GM06990 (cell line): ENCODE data around the gene ARHGEF16.

ENCODE experiments used
- DNase-seq: peaks from one replicate; pipeline ENCODE4 v3.0.0-alpha.2; 2011; ENCODE audit not compliant: insufficient read length; ENCODE audit errors: extremely low read depth
- H3K27me3 ChIP-seq: replicated peaks from 2 replicates; pipeline ENCODE4 v1.6.0; 2011; ENCODE audit warnings: low read length; ENCODE audit not compliant: control insufficient read depth, insufficient read depth
- H3K36me3 ChIP-seq: 2 replicates; pipeline ENCODE4 v1.5.1; 2011; ENCODE audit warnings: low read length; ENCODE audit not compliant: control insufficient read depth, insufficient read depth
- H3K4me3 ChIP-seq: replicated peaks from 2 replicates; pipeline ENCODE4 v1.5.1; 2011; ENCODE audit warnings: low read depth, mild to moderate bottlenecking, control low read depth, low read length
- CTCF ChIP-seq: IDR thresholded peaks from 2 replicates; pipeline ENCODE4 v1.5.1; 2011; ENCODE audit warnings: low read length, control low read depth, mild to moderate bottlenecking, inconsistent platforms; ENCODE audit not compliant: insufficient read depth, poor library complexity, severe bottlenecking

Gene ARHGEF16

GRCh38 chr1:3475839-3476573, 21.5 kb downstream of the ARHGEF16 start:
- DNase-seq = no peak
- no peak for TF ChIP-seq CTCF
- Histone ChIP-seq H3K36me3 (no peaks in the 10 kb centered on the region), H3K4me3 (no peak overlapping the region), H3K27me3 (no peaks in the 10 kb centered on the region)

DNA sequence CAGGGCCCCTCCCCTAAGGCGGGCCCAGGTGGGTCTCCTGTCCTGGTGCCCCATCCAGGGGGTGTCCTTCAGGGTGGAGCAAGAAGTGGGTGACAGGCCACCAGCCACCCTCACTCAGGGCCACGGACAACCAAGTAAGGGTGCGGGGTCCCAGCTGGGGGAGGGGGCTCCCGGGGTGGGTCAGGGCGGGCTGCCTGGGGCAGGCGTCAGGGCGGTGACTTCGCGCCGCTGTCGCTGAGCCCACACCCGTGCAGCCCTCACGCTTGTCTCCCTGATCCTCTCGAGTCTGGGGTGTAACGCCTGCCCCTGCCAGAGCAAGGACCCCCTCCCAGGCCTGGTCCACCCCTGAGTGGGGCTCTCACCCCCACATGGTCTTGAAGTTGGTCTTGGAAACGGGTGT, 22.2 kb downstream of the ARHGEF16 start:
- Histone ChIP-seq H3K36me3 (no peaks in the 10 kb centered on the region), H3K4me3 (no peak overlapping the region), H3K27me3 (no peaks in the 10 kb centered on the region)
- no peak for DNase-seq
- no peak for TF ChIP-seq CTCF

DNA sequence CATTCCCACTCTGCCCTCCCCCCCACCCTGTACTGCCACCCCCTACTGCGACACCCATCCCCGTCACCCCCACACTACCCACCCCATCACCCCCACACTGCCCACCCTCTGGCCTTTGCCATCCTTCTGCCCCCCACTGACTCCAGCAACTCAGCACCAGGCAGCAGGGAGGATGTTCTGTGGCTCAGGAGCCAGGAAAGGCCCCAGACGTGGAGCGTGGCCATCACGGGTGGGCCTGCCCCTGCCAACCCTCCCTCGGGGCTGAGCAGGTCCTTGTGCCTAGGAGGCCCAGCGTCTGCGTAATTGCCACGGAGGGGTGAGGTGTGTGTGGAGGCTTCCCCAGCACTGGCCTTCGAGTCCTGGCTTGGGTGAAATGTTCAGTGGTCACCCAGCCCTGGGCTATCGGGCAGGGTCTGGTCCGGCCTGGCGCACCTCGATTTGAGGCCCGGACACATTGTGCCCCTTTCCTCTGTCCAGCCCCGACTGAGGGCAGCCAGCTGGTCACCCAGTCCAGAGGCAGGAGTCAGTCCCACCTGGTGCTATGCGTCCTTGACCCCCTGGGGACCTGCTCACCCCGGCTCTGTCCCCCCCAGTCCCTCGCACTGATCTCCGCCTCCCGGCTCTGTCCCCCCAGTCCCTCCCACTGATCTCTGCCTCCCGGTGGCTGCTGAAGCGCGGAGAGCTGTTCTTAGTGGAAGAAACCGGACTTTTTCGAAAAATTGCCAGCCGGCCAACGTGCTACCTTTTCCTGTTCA, 23.0 kb downstream of the ARHGEF16 start:
- no peaks in the 10 kb centered on the region for H3K27me3 ChIP-seq
- H3K4me3 ChIP-seq = no peak overlapping the region
- no peak for TF ChIP-seq CTCF
- no peak for DNase-seq
- H3K36me3 ChIP-seq = no peaks in the 10 kb centered on the region

GRCh38 chr1:3478187-3478586, 23.7 kb downstream of the ARHGEF16 start:
- TF ChIP-seq CTCF = no peak
- Histone ChIP-seq H3K36me3 (no peaks in the 10 kb centered on the region), H3K27me3 (no peaks in the 10 kb centered on the region), H3K4me3 (no peak overlapping the region)
- no peak for DNase-seq

DNA sequence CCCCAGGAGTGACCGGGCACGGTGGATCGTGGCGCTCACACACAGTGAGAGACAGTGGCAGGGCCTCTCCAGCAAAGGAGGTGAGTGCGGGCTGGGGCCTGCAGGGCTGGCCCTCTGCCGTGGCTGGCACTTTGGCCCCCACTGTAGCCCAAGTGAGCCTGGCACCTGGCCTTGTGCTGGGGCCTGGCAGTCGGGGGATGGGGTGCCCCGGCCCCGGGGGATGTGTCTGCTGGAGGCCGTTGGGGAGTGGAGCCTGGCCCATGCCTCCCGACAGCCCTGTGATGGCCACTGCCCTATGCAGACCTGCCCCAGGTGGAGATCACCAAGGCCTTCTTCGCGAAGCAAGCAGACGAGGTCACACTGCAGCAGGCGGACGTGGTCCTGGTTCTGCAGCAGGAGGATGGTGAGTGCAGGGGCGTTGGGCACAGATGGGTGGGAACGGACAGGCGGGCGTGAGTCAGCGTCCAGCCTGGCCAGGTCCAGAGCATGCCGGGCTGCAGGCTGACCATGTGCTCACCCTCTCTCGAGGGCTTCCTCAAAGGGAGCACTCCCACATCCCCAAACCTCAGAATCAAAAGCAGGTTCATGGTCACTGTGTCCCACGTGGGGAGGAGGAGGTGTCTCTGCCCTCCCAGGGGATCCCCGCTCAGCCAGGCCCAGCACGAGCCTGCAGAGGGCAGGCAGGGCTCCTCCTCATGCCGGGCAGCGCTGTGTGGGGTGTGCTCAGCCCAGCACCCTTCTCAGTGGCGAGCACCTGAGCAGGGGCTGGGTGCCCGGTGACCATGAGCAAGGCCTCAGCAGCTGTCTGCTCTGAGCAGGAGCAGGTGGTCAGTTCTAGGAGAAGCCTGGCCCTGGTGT, 25.3 kb downstream of the ARHGEF16 start:
- Histone ChIP-seq H3K4me3 (no peak overlapping the region), H3K36me3 (no peaks in the 10 kb centered on the region), H3K27me3 (no peaks in the 10 kb centered on the region)
- no peak for DNase-seq
- no peak for TF ChIP-seq CTCF
